Kidney (tissue), 14 donors: ENCODE data around the gene SUMO4. TPM values are rescaled to one million over a fixed set of nuclear protein-coding genes. Genes with fewer than 3 reads are reported as not detected.

ENCODE experiments used
- DNase-seq, 5 donors: peaks; one replicate each; pipeline ENCODE4 v3.0.0-alpha.2; 2013 to 2020
- FAIRE-seq: peaks from 2 replicates; lab custom pipeline; 2012; peaks lifted over from hg19 to GRCh38; lab: Jason Lieb, UNC
- H3K27ac ChIP-seq, 2 donors: one replicate each; pipeline ENCODE4 v1.7.0; 2013; ENCODE audit warnings: low read depth in 2 of 2, low read length in 2 of 2, inconsistent platforms in 1 of 2
- H3K27me3 ChIP-seq: one replicate; pipeline ENCODE4 v1.7.1; 2013; ENCODE audit warnings: low read length, inconsistent platforms; ENCODE audit not compliant: control insufficient read depth, insufficient read depth
- H3K36me3 ChIP-seq, 3 donors: one replicate each; pipeline versions ENCODE4 v1.7.0 to v1.7.1; 2013; ENCODE audit warnings: low read length in 3 of 3, control low read depth in 1 of 3, inconsistent platforms in 1 of 3; ENCODE audit not compliant: insufficient read depth in 3 of 3, control insufficient read depth in 2 of 3
- H3K4me1 ChIP-seq, 3 donors: one replicate each; pipeline versions ENCODE4 v1.7.0 to v1.7.1; 2013; ENCODE audit warnings: low read length in 3 of 3, inconsistent platforms in 1 of 3, low read depth in 1 of 3; ENCODE audit not compliant: control insufficient read depth in 2 of 3, insufficient read depth in 2 of 3
- H3K4me3 ChIP-seq, 3 donors: one replicate each; pipeline versions ENCODE4 v1.7.0 to v1.8.1; 2013; ENCODE audit warnings: low read length in 3 of 3, control low read depth in 1 of 3, inconsistent platforms in 1 of 3
- H3K9ac ChIP-seq, 3 donors: one replicate each; pipeline versions ENCODE4 v1.7.0 to v1.7.1; 2013; ENCODE audit warnings: low read length in 3 of 3, control low read depth in 1 of 3, inconsistent platforms in 1 of 3
- H3K9me3 ChIP-seq, 3 donors: one replicate each; pipeline versions ENCODE4 v1.7.0 to v1.7.1; 2013; ENCODE audit warnings: low read length in 3 of 3, control low read depth in 1 of 3, inconsistent platforms in 1 of 3; ENCODE audit not compliant: control insufficient read depth in 2 of 3, insufficient read depth in 1 of 3
- CTCF ChIP-seq: IDR thresholded peaks from 3 replicates; pipeline ENCODE4 v1.5.1; 2012; ENCODE audit warnings: mild to moderate bottlenecking, moderate library complexity, borderline replicate concordance; ENCODE audit not compliant: insufficient read depth; ENCODE audit errors: extremely low read depth
- intact Hi-C: fragments of 100-400 bp; cut with DNase I; formaldehyde crosslinking; loops from one replicate; pipeline ENCODE4 v1.11.1; 2022
- polyA plus RNA-seq: library from polyadenylated mRNA; stranded (reverse); fragments of 350-450 nt; fragmentation: Illumina TruSeq; extraction: RNeasy Lipid Tissue Mini Kit (QIAGEN cat#74804); gene quantifications from one replicate; pipeline ENCODE4 v1.2.3, GENCODE V29; 2014; ENCODE audit warnings: low read depth, low replicate concordance; ENCODE audit not compliant: insufficient read depth
- total RNA-seq: library from RNA; stranded (reverse); fragmentation: NEBNext Ultra II Directional; extraction: Animal tissue kit (Norgen Biotek cat#: 25700); gene quantifications from one replicate; pipeline ENCODE4 v1.2.1, GENCODE V29; 2021
- donor health status: control.
- donor health status: control.
- donor health status: control.
- donor health status: control.
- donor health status: control.
- donor health status: DM: yes; HTN: yes; CAD: no.
- donor health status: Normal renal cell carcinoma (clear cell type).

The SUMO4 gene
- total and polyA plus RNA-seq, 2 donors from 2014 or later = 1.9 TPM; not detected in 1

GRCh38 chr6:149448821-149449453 is 48.9 kb downstream of the SUMO4 start:
- no peak for DNase-seq
- no peak for FAIRE-seq

DNA sequence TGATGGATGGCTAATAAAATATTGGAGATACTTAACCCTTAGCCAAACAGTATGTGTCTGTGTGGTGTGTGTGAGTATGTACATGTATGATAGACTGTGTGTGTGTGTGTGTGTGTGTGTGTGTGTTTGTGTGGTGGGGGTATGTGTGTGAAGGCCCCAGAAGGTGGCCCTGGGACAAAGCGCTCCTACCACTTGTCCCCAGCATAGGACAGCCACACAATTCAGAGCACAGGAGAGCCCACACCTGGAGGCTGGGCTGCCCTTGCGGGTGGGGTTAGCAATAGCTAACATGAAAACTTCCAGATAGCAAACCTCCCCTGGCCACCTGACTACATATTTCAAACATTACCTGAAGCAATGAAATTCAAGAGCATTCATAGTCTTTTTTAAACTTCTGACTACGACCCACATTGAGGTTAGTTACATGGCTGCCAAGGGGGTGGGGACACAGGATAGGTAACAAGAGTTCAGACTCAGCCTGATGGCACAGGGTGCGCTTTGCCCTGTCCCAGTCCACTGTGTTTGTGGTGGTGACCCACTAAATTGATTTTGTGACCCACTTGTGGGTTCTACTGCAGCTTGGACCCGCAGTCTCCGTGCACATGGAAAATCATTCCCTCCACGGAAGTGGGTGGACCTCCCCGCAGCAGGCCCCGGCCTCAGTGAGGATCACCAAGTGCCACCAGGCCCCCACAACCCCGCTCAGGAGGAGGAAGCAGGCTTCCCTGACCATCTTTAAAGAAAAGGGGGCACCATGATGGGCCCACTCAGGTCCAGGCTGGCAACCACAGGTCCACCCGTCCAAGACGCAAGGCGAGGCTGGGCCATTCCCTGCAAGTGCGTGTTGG is 50.0 kb downstream of the SUMO4 start:
- no peak overlapping the region for H3K27ac ChIP-seq
- no peaks in the 10 kb centered on the region for H3K36me3 ChIP-seq
- DNase-seq (no peak), FAIRE-seq (no peak)
- H3K9me3 ChIP-seq = no peaks in the 10 kb centered on the region
- peak overlapping the region in 1 of 3 donors; percentile 40 for H3K9ac ChIP-seq
- no peak for TF ChIP-seq CTCF
- peak overlapping the region in 1 of 3 donors; percentile 56 for H3K4me3 ChIP-seq
- no peaks in the 10 kb centered on the region for H3K27me3 ChIP-seq
- peaks cover 0 to 26% (median 25%) of the 10 kb centered on the region in 3 donors for H3K4me1 ChIP-seq
- intact Hi-C loops = no loop called here

More at GRCh38 chr6:149448821-149449453, 48.9 kb downstream of the SUMO4 start:
- intact Hi-C loops = no loop called here
- Histone ChIP-seq H3K27ac (no peak overlapping the region), H3K27me3 (no peaks in the 10 kb centered on the region), H3K36me3 (no peaks in the 10 kb centered on the region), H3K4me3 (no peak overlapping the region), H3K9me3 (no peaks in the 10 kb centered on the region), H3K4me1 (peaks cover 2 to 23% (median 15%) of the 10 kb centered on the region in 3 donors), H3K9ac (no peak overlapping the region)
- TF ChIP-seq CTCF = no peak

Other genes starting within 250 kb of the SUMO4 start
- 50.1 TPM for gene TAB2, start 82.5 kb upstream of the SUMO4 start, total RNA-seq
- gene TAB2, start 82.5 kb upstream of the SUMO4 start, polyA plus RNA-seq = 23.2 TPM
- 3.7 TPM for gene ZC3H12D, start 84.8 kb downstream of the SUMO4 start, total RNA-seq
- gene ZC3H12D, start 84.8 kb downstream of the SUMO4 start, polyA plus RNA-seq = 0.82 TPM
- 30.1 TPM for gene PPIL4, start 145.8 kb downstream of the SUMO4 start, total RNA-seq
- gene PPIL4, start 145.8 kb downstream of the SUMO4 start, polyA plus RNA-seq = 18.0 TPM
- 58.9 TPM for gene GINM1, start 166.1 kb downstream of the SUMO4 start, total RNA-seq
- 81.7 TPM for gene GINM1, start 166.1 kb downstream of the SUMO4 start, polyA plus RNA-seq
- 16.0 TPM for gene KATNA1, start 248.5 kb downstream of the SUMO4 start, total RNA-seq
- gene KATNA1, start 248.5 kb downstream of the SUMO4 start, polyA plus RNA-seq = 18.1 TPM